HepG2 (cell line): Measurements from ENCODE around the gene TMBIM1.

Source experiments
- CHD2 ChIP-seq: IDR thresholded peaks from 2 replicates; pipeline ENCODE4 v1.6.1; 2011; ENCODE audit warnings: low read depth, low read length, improper control_type of control experiment
- CTCF ChIP-seq: sonication (generic); formaldehyde crosslinking; IDR thresholded peaks from 2 replicates; pipeline ENCODE4 v1.5.0; 2020; ENCODE audit warnings: mild to moderate bottlenecking, missing genetic modification reagents, moderate library complexity
- EZH2 ChIP-seq: conservative IDR thresholded peaks from 2 replicates; pipeline ENCODE4 v1.6.1; 2012; ENCODE audit warnings: mild to moderate bottlenecking, low read depth, low read length, moderate library complexity
- HOXA7 ChIP-seq: sonication (generic); formaldehyde crosslinking; IDR thresholded peaks from 2 replicates; pipeline ENCODE4 v1.8.1; 2022; ENCODE audit warnings: mild to moderate bottlenecking, missing genetic modification reagents, moderate library complexity
- REPIN1 ChIP-seq: sonication (generic); formaldehyde crosslinking; IDR thresholded peaks from 2 replicates; pipeline ENCODE4 v1.8.0; 2022; ENCODE audit warnings: missing genetic modification reagents, low read depth, mild to moderate bottlenecking, borderline replicate concordance

- TF ChIP-seq REPIN1 (CRISPR knock-in tag) = no peak
- TF ChIP-seq CHD2 = no peak
- TF ChIP-seq HOXA7 (CRISPR knock-in tag) = no peak
- TF ChIP-seq CTCF = no peak
- TF ChIP-seq EZH2 = no peak
These were observed 25.9 kb upstream of the TMBIM1 start for GRCh38 chr2:218318241-218318640.
